SU-DHL-6 (cell line): ENCODE data around the gene C17orf113.

Source experiments
- H2AFZ ChIP-seq: fragments of 200-600 bp; sonication (generic); 2 replicates; pipeline ENCODE4 v1.6.1; 2014; ENCODE audit warnings: low read depth, mild to moderate bottlenecking, moderate library complexity, mixed read lengths, antibody characterized with exemption, low read length; ENCODE audit not compliant: severe bottlenecking
- H3F3A ChIP-seq: fragments of 200-600 bp; shearing (Covaris generic); 2 replicates; pipeline ENCODE4 v1.6.0; 2016; ENCODE audit warnings: antibody characterized with exemption, mild to moderate bottlenecking; ENCODE audit not compliant: insufficient read depth
- H3K27ac ChIP-seq: fragments of 200-600 bp; sonication (generic); 2 replicates; pipeline ENCODE4 v1.5.1; 2016; ENCODE audit warnings: low read depth, mild to moderate bottlenecking, low read length, moderate library complexity, mixed read lengths
- H3K27me3 ChIP-seq: fragments of 200-600 bp; sonication (generic), shearing (Covaris generic); 2 replicates; pipeline ENCODE4 v1.6.0; 2014; ENCODE audit warnings: mild to moderate bottlenecking, low read length
- H3K36me3 ChIP-seq: fragments of 200-600 bp; sonication (generic); 2 replicates; pipeline ENCODE4 v1.6.1; 2014; ENCODE audit warnings: mild to moderate bottlenecking, low read length, mixed read lengths
- H3K4me2 ChIP-seq: fragments of 300-600, 200-600 bp; shearing (Covaris generic), sonication (generic); 2 replicates; pipeline ENCODE4 v1.6.0; 2014; ENCODE audit warnings: low read length, low read depth, mild to moderate bottlenecking; ENCODE audit not compliant: poor library complexity, severe bottlenecking
- H3K4me3 ChIP-seq: fragments of 200-600 bp; sonication (generic); 2 replicates; pipeline ENCODE4 v1.5.1; 2014; ENCODE audit warnings: antibody characterized with exemption, low read length, mild to moderate bottlenecking, mixed read lengths; ENCODE audit not compliant: insufficient read depth, poor library complexity, severe bottlenecking
- H3K79me2 ChIP-seq: fragments of 200-600 bp; sonication (generic); 2 replicates; pipeline ENCODE4 v1.6.1; 2014; ENCODE audit warnings: mild to moderate bottlenecking, low read length, moderate library complexity; ENCODE audit not compliant: insufficient read depth
- H3K9ac ChIP-seq: fragments of 200-600 bp; sonication (generic); 2 replicates; pipeline ENCODE4 v1.7.0; 2014; ENCODE audit warnings: mild to moderate bottlenecking, low read length
- H3K9me2 ChIP-seq: fragments of 200-600 bp; sonication (generic); replicated peaks from 2 replicates; pipeline ENCODE4 v1.6.1; 2014; ENCODE audit warnings: low read length; ENCODE audit not compliant: insufficient read depth
- H3K9me3 ChIP-seq: fragments of 200-600 bp; sonication (generic); 2 replicates; pipeline ENCODE4 v1.6.1; 2014; ENCODE audit warnings: low read length, mixed read lengths; ENCODE audit not compliant: insufficient read depth
- H4K20me1 ChIP-seq: fragments of 200-600 bp; sonication (generic); 2 replicates; pipeline ENCODE4 v1.6.1; 2014; ENCODE audit warnings: low read depth, mild to moderate bottlenecking, antibody characterized with exemption, low read length, moderate library complexity, mixed read lengths
- CTCF ChIP-seq: fragments of 200-600 bp; sonication (generic); IDR thresholded peaks from one replicate; pipeline ENCODE4 v1.5.1; 2017; ENCODE audit warnings: antibody characterized with exemption, mild to moderate bottlenecking, low read length, moderate library complexity; ENCODE audit not compliant: insufficient read depth, poor library complexity, severe bottlenecking
- EZH2phosphoT487 ChIP-seq: fragments of 200-600 bp; sonication (generic), shearing (Covaris generic); conservative IDR thresholded peaks from 2 replicates; pipeline ENCODE4 v1.6.1; 2018; ENCODE audit warnings: mild to moderate bottlenecking, antibody characterized with exemption, low read length, moderate library complexity, mixed read lengths

The C17orf113 gene

GRCh38 chr17:42002792-42003301 lies 47.6 kb downstream of the C17orf113 start:
- H2AFZ ChIP-seq: no peak overlapping the region
- H3K9ac ChIP-seq: no peak overlapping the region
- peaks cover 15% of the 10 kb centered on the region; the same call in 1 of the 2 replicates for H3K36me3 ChIP-seq
- peaks cover 11% of the 10 kb centered on the region; the same call in 1 of the 2 replicates for H4K20me1 ChIP-seq
- no peak overlapping the region for H3K4me3 ChIP-seq
- no peaks in the 10 kb centered on the region for H3K9me3 ChIP-seq
- no peaks in the 10 kb centered on the region for H3K9me2 ChIP-seq
- H3K79me2 ChIP-seq: peaks cover 73% of the 10 kb centered on the region
- peaks cover 7% of the 10 kb centered on the region; the same call in 1 of the 2 replicates for H3F3A ChIP-seq
- no peaks in the 10 kb centered on the region for H3K27me3 ChIP-seq
- no peak overlapping the region for H3K4me2 ChIP-seq
- no peak overlapping the region for H3K27ac ChIP-seq
- TF ChIP-seq CTCF (no peak), EZH2phosphoT487 (no peak)

DNA sequence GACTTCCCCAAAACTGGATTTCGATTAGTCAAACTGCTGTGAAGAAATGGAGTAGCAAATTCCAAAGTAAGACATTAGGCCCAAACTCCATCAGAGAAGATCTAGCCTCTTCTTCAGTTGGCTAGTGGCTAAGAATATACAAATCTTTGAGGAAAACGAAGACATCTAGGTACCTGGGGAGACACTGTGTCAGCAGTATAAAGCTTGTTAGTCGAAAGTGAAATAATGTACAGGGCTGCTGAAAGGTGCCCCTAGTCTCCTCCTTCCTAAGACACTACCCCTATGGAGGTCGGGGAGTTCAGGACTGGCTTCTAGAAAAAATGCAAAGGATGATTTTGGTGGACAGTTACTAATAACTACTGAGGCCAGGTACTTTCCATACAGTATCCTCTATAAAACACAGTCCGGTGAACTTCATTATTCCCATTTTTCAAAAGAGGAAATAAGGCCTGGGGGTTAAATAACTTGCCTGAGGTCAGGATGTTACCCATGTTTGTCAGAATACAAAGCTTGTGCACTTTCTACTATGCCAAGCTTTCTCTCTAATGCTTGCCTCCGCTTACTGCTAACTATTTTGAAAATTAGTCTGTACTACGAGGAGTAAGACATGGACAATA lies 48.1 kb downstream of the C17orf113 start:
- no peak overlapping the region for H3K27ac ChIP-seq
- peaks cover 15% of the 10 kb centered on the region; the same call in 1 of the 2 replicates for H3K36me3 ChIP-seq
- no peak overlapping the region for H3K4me2 ChIP-seq
- peaks cover 11% of the 10 kb centered on the region; the same call in 1 of the 2 replicates for H4K20me1 ChIP-seq
- TF ChIP-seq CTCF (no peak), EZH2phosphoT487 (no peak)
- H3K79me2 ChIP-seq: peaks cover 68% of the 10 kb centered on the region
- peaks cover 7% of the 10 kb centered on the region; the same call in 1 of the 2 replicates for H3F3A ChIP-seq
- no peaks in the 10 kb centered on the region for H3K9me2 ChIP-seq
- H2AFZ ChIP-seq: no peak overlapping the region
- no peak overlapping the region for H3K4me3 ChIP-seq
- H3K9me3 ChIP-seq: no peaks in the 10 kb centered on the region
- H3K9ac ChIP-seq: no peak overlapping the region
- no peaks in the 10 kb centered on the region for H3K27me3 ChIP-seq

GRCh38 chr17:42001729-42002128 lies 48.7 kb downstream of the C17orf113 start:
- Histone ChIP-seq H3K79me2 (peaks cover 62% of the 10 kb centered on the region), H3K9me3 (no peaks in the 10 kb centered on the region), H3K4me2 (no peak overlapping the region), H2AFZ (no peak overlapping the region), H3K9me2 (no peaks in the 10 kb centered on the region), H3F3A (peaks cover 12% of the 10 kb centered on the region), H4K20me1 (peaks cover 7% of the 10 kb centered on the region; the same call in 1 of the 2 replicates), H3K27ac (no peak overlapping the region), H3K4me3 (no peak overlapping the region), H3K36me3 (peaks cover 15% of the 10 kb centered on the region; the same call in 1 of the 2 replicates), H3K9ac (no peak overlapping the region), H3K27me3 (no peaks in the 10 kb centered on the region)
- TF ChIP-seq CTCF: no peak
- TF ChIP-seq EZH2phosphoT487: no peak
